Hepatocyte (in vitro differentiated cells): ENCODE measurements around the gene UBE4A.

Experiments used
- EZH2 ChIP-seq: fragments of 200-600 bp; sonication (generic); IDR thresholded peaks from 2 replicates; pipeline ENCODE4 v1.6.1; 2016; ENCODE audit warnings: antibody characterized with exemption, mild to moderate bottlenecking, borderline replicate concordance
- TF ChIP-seq, protein P1 (sequence below): fragments of 200-600 bp; sonication (generic); IDR thresholded peaks from 2 replicates; pipeline ENCODE4 v1.5.1; 2016; ENCODE audit warnings: antibody characterized with exemption, mild to moderate bottlenecking; ENCODE audit not compliant: poor library complexity

- TF ChIP-seq, protein P1, sequence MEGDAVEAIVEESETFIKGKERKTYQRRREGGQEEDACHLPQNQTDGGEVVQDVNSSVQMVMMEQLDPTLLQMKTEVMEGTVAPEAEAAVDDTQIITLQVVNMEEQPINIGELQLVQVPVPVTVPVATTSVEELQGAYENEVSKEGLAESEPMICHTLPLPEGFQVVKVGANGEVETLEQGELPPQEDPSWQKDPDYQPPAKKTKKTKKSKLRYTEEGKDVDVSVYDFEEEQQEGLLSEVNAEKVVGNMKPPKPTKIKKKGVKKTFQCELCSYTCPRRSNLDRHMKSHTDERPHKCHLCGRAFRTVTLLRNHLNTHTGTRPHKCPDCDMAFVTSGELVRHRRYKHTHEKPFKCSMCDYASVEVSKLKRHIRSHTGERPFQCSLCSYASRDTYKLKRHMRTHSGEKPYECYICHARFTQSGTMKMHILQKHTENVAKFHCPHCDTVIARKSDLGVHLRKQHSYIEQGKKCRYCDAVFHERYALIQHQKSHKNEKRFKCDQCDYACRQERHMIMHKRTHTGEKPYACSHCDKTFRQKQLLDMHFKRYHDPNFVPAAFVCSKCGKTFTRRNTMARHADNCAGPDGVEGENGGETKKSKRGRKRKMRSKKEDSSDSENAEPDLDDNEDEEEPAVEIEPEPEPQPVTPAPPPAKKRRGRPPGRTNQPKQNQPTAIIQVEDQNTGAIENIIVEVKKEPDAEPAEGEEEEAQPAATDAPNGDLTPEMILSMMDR = no peak
- TF ChIP-seq EZH2 = no peak
These were observed 5.7 kb downstream of the UBE4A start for GRCh38 chr11:118364956-118365615.
